Neural progenitor cell (in vitro differentiated cells): ENCODE measurements around the gene HDAC7. TPM values are rescaled to one million over a fixed set of nuclear protein-coding genes. Genes with fewer than 3 reads are reported as not detected.

Experiments used
- DNase-seq: peaks from one replicate; pipeline ENCODE4 v3.0.0-alpha.2; 2016; ENCODE audit warnings: low spot score
- H2AFZ ChIP-seq: fragments of 200-600 bp; sonication (generic); replicated peaks from 2 replicates; pipeline ENCODE4 v1.6.1; 2016; ENCODE audit warnings: antibody characterized with exemption
- H3F3A ChIP-seq: fragments of 200-600 bp; sonication (generic); 2 replicates; pipeline ENCODE4 v1.6.1; 2016; ENCODE audit warnings: antibody characterized with exemption, low read depth
- H3K27ac ChIP-seq: fragments of 200-600 bp; sonication (generic); 2 replicates; pipeline ENCODE4 v1.5.1; 2016; ENCODE audit warnings: mild to moderate bottlenecking
- H3K27me3 ChIP-seq: fragments of 200-600 bp; sonication (generic); 2 replicates; pipeline ENCODE4 v1.6.1; 2016; ENCODE audit warnings: mild to moderate bottlenecking, moderate library complexity
- H3K36me3 ChIP-seq: fragments of 200-600 bp; sonication (generic); 2 replicates; pipeline ENCODE4 v1.5.1; 2016
- H3K4me1 ChIP-seq: fragments of 200-600 bp; sonication (generic); 2 replicates; pipeline ENCODE4 v1.6.1; 2016; ENCODE audit warnings: mixed run types
- H3K4me2 ChIP-seq: fragments of 200-600 bp; sonication (generic); 2 replicates; pipeline ENCODE4 v1.6.1; 2016
- H3K4me3 ChIP-seq: fragments of 200-600 bp; sonication (generic); 2 replicates; pipeline ENCODE4 v1.5.1; 2016
- H3K79me2 ChIP-seq: fragments of 200-600 bp; sonication (generic); 2 replicates; pipeline ENCODE4 v1.6.1; 2016; ENCODE audit warnings: low read depth
- H3K9ac ChIP-seq: fragments of 200-600 bp; sonication (generic); 2 replicates; pipeline ENCODE4 v1.6.1; 2016
- H3K9me3 ChIP-seq: fragments of 200-600 bp; sonication (generic); 2 replicates; pipeline ENCODE4 v1.5.1; 2016; ENCODE audit warnings: low read depth
- H4K20me1 ChIP-seq: fragments of 200-600 bp; sonication (generic); 2 replicates; pipeline ENCODE4 v1.6.1; 2016; ENCODE audit warnings: low read depth
- H3K27ac Mint-ChIP-seq: 3 replicates; pipeline ENCODE4 v1.8.0; 2021; ENCODE audit warnings: mixed read lengths
- H3K27me3 Mint-ChIP-seq: 2 replicates; pipeline ENCODE4 v1.8.0; 2022; ENCODE audit warnings: low read depth, mild to moderate bottlenecking, inconsistent platforms, moderate library complexity, mixed read lengths; ENCODE audit not compliant: insufficient read depth
- H3K36me3 Mint-ChIP-seq: 3 replicates; pipeline ENCODE4 v1.8.0; 2021; ENCODE audit warnings: mixed read lengths
- H3K4me1 Mint-ChIP-seq: 3 replicates; pipeline ENCODE4 v1.8.0; 2021; ENCODE audit warnings: mixed read lengths
- H3K4me3 Mint-ChIP-seq: 3 replicates; pipeline ENCODE4 v1.8.0; 2021; ENCODE audit warnings: mild to moderate bottlenecking, moderate library complexity, mixed read lengths
- H3K9me3 Mint-ChIP-seq: 3 replicates; pipeline ENCODE4 v1.8.0; 2020; ENCODE audit warnings: mixed read lengths
- CTCF ChIP-seq: fragments of 200-600 bp; sonication (generic); IDR thresholded peaks from 2 replicates; pipeline ENCODE4 v1.5.1; 2017; ENCODE audit warnings: antibody characterized with exemption, mild to moderate bottlenecking
- EZH2 ChIP-seq: fragments of 200-600 bp; sonication (generic); IDR thresholded peaks from 2 replicates; pipeline ENCODE4 v1.6.1; 2017; ENCODE audit warnings: antibody characterized with exemption, mild to moderate bottlenecking, moderate library complexity
- EZH2phosphoT487 ChIP-seq: fragments of 200-600 bp; sonication (generic); IDR thresholded peaks from 2 replicates; pipeline ENCODE4 v1.6.1; 2017; ENCODE audit warnings: antibody characterized with exemption
- total RNA-seq: library from RNA; depleted of rRNA; stranded (reverse); fragments of >200 nt; gene quantifications from 2 replicates; pipeline ENCODE4 v1.2.3, GENCODE V29; 2015; ENCODE audit warnings: low replicate concordance

HDAC7 gene
- total RNA-seq, 1 donor from 2014 or later = 7.2 TPM

DNA sequence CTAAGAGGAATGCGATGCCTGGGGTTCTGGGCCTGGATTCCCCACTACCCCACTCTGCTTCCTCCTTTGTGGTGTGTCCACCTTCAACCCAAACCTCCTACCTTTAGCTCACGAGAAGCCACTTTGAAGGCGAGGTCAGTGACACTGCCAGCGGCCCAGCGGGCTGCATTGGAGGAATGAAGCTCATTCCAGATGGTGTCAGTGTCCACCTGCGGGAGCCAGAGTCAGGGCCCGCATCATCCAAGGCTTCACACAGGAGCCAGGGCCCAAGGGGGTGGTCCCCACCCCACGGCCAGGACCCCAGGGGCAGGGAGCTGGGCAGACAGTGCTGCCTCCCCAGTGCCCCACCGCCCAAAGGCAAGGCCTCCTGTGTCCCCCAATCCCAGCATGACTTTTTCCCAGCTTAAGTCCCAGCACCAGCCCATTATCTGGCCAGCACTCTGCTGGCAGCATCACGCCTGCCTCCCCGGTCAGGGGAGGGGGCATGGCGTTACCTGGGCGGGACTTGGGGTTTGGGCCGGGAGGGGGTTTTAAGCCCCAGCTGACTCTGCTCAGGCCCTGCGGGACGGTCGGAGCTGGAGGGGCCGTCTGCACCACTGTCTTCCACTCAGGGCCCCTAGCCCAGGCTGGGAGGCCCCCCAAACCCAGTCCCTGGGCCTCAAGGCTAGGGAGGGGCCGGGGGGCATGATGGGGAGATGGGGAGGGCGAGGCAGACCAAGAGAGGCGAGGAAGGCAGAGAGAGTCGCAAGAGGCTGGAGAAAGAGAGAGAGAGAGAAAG, 29.8 kb downstream of the HDAC7 start:
- H3F3A ChIP-seq = no peaks in the 10 kb centered on the region
- peaks cover 31% of the 10 kb centered on the region for H3K36me3 Mint-ChIP-seq
- no peak overlapping the region for H3K27ac ChIP-seq
- no peaks in the 10 kb centered on the region for H3K9me3 Mint-ChIP-seq
- TF ChIP-seq EZH2phosphoT487 (no peak), EZH2 (no peak), CTCF (no peak)
- H3K4me1 ChIP-seq = no peaks in the 10 kb centered on the region
- peaks cover 9% of the 10 kb centered on the region for H3K27me3 Mint-ChIP-seq
- no peaks in the 10 kb centered on the region for H3K79me2 ChIP-seq
- H4K20me1 ChIP-seq = no peaks in the 10 kb centered on the region
- H3K9ac ChIP-seq = no peak overlapping the region
- no peaks in the 10 kb centered on the region for H3K36me3 ChIP-seq
- H3K4me3 ChIP-seq = no peak overlapping the region
- H3K27me3 ChIP-seq = no peaks in the 10 kb centered on the region
- H3K4me3 Mint-ChIP-seq = no peak overlapping the region
- DNase-seq = no peak
- H3K27ac Mint-ChIP-seq = no peak overlapping the region
- H2AFZ ChIP-seq = no peak overlapping the region
- no peaks in the 10 kb centered on the region for H3K9me3 ChIP-seq
- peaks cover 7% of the 10 kb centered on the region for H3K4me1 Mint-ChIP-seq
- no peak overlapping the region for H3K4me2 ChIP-seq

DNA sequence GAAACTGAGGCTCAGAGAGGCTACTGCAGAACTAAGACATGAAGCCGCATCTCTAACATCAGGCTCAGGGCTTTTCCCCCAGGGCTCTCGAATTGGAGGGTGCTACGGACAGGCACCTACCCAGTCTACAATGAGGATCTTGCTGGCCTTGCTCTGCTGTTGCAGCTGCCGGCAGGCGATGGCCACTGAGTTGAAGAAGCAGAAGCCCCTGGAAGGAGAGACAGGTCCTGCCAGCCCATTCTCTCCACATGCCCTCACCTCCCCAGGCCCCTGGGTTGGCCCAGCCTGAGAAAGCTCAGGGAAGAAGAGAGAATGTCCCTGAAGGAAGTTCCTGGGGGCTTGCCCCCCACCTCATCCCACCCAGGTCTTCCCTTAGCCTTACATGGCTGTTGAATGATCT, 30.6 kb downstream of the HDAC7 start:
- no peaks in the 10 kb centered on the region for H3K36me3 ChIP-seq
- H3K4me3 ChIP-seq = no peak overlapping the region
- H4K20me1 ChIP-seq = no peaks in the 10 kb centered on the region
- Mint-ChIP-seq H3K27me3 (peaks cover 12% of the 10 kb centered on the region), H3K9me3 (no peaks in the 10 kb centered on the region), H3K36me3 (peaks cover 34% of the 10 kb centered on the region), H3K27ac (no peak overlapping the region), H3K4me1 (peaks cover 7% of the 10 kb centered on the region), H3K4me3 (no peak overlapping the region)
- no peaks in the 10 kb centered on the region for H3K27me3 ChIP-seq
- no peaks in the 10 kb centered on the region for H3K9me3 ChIP-seq
- no peaks in the 10 kb centered on the region for H3K4me1 ChIP-seq
- H3F3A ChIP-seq = no peaks in the 10 kb centered on the region
- H3K27ac ChIP-seq = no peak overlapping the region
- H3K4me2 ChIP-seq = no peak overlapping the region
- H3K79me2 ChIP-seq = no peaks in the 10 kb centered on the region
- no peak for TF ChIP-seq EZH2phosphoT487
- no peak for TF ChIP-seq CTCF
- TF ChIP-seq EZH2 = no peak
- no peak overlapping the region for H2AFZ ChIP-seq
- DNase-seq = no peak
- no peak overlapping the region for H3K9ac ChIP-seq

DNA sequence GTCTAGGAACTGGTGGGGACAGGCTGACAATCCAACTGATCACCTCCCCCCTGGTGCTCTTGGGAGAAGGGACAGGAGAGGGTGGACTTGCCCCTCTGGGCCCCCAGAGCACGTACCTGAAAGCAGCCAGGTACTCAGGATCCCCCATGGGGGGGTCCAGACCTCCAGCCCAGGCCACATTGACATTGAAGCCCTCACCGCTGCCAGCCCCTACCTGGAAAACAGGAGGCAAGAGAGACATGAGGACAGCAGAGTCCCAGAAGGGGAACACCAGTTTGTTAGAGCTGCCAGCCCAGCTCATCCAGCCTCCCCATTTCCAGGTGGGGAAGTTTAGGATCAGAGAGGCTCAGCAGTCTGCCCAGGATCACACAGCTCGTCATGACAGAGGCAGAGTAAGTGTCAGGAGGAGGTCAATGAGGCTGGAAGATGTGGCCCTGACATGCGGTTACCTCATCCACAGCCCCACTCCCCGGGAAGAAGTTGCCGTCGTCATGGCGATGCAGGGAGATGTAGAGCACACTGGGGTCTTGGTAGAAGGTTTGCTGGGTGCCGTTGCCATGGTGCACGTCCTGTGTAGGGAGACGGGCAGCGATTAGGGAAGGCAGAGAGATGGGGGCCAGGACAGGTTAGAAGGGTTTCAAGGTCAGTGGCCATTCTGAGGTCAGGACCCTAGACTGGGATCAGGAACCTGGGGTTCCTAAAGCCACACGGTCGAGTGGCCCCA, 31.9 kb downstream of the HDAC7 start:
- Histone ChIP-seq H3F3A (no peaks in the 10 kb centered on the region), H3K4me3 (no peak overlapping the region), H2AFZ (no peak overlapping the region), H3K4me1 (no peaks in the 10 kb centered on the region), H3K9ac (no peak overlapping the region), H3K4me2 (no peak overlapping the region), H4K20me1 (no peaks in the 10 kb centered on the region), H3K9me3 (no peaks in the 10 kb centered on the region), H3K36me3 (no peaks in the 10 kb centered on the region), H3K27me3 (no peaks in the 10 kb centered on the region), H3K79me2 (no peaks in the 10 kb centered on the region), H3K27ac (no peak overlapping the region)
- Mint-ChIP-seq H3K36me3 (peaks cover 29% of the 10 kb centered on the region), H3K27ac (no peak overlapping the region), H3K27me3 (peaks cover 15% of the 10 kb centered on the region), H3K9me3 (no peaks in the 10 kb centered on the region), H3K4me3 (no peak overlapping the region), H3K4me1 (peaks cover 7% of the 10 kb centered on the region)
- DNase-seq = no peak
- TF ChIP-seq EZH2 (no peak), CTCF (no peak), EZH2phosphoT487 (no peak)
